ENCODE measurements around the gene TAGAP.

- TF ChIP-seq RFX5 (IDR thresholded peaks at IDR 0.05; ENCODE audit: low read length) (no peak), CTCF (IDR thresholded peaks at IDR 0.05) (no peak)
Observed at GRCh38 chr6:159067334-159067733, 22.5 kb upstream of the TAGAP start.

Measured in SK-N-SH (cell line).